H1 (cell line): ENCODE results near the gene ARID5B.

ENCODE experiments used
- JUND ChIP-seq: IDR thresholded peaks from 2 replicates; pipeline ENCODE4 v1.6.1; 2011; ENCODE audit warnings: mild to moderate bottlenecking, improper control_type of control experiment, low read length
- YY1 ChIP-seq: IDR thresholded peaks from 2 replicates; pipeline ENCODE4 v1.6.1; 2011; ENCODE audit warnings: low read depth, mild to moderate bottlenecking, low read length
- TF ChIP-seq, protein P1 (sequence below), 3 experiments: IDR thresholded peaks; 1 replicate in 2 of 3; 2 replicates in 1 of 3; pipeline versions ENCODE4 v1.5.1 to v1.6.1; 2011; ENCODE audit warnings: low read length in 3 of 3, mild to moderate bottlenecking in 3 of 3, inconsistent platforms in 2 of 3, low read depth in 1 of 3, moderate library complexity in 1 of 3; ENCODE audit not compliant: insufficient read depth in 1 of 3; ENCODE audit errors: control extremely low read depth in 1 of 3

DNA sequence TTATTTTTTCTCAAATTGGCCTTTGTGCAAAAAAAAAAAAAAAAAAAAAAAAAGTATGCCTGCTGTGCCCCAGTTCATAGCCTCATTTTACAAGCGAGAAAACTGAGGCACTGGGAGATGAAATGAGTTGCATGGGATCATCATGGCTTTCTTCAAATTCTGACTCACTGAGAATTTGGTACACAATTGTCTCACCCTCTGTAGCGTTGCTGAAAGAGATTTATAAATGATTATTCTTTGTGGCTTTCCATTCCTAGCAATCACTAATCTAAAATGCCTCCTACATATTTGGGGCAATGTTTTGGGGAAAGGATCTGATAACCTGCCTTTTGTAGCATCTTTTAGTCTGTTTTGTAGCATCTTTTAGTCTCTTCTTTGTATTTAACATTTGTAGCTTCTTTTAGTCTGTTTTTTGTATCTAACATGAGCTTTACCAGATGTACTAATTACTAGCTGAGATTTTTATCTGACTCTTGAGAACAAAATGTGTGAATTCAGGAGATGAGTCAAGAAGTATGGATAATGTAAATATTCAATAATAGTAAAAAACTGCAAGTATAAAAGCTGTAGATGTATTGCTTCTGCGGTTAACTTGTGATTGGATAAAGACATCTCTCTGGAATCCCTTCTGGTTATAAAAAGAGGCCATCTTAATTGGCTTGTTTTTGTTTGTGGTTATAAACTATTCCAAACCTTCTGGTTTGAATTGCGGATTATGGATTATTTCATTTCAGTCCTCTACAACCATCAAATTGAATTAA lies 161.4 kb downstream of the ARID5B start:
- no peak for TF ChIP-seq YY1
- TF ChIP-seq, protein P1, sequence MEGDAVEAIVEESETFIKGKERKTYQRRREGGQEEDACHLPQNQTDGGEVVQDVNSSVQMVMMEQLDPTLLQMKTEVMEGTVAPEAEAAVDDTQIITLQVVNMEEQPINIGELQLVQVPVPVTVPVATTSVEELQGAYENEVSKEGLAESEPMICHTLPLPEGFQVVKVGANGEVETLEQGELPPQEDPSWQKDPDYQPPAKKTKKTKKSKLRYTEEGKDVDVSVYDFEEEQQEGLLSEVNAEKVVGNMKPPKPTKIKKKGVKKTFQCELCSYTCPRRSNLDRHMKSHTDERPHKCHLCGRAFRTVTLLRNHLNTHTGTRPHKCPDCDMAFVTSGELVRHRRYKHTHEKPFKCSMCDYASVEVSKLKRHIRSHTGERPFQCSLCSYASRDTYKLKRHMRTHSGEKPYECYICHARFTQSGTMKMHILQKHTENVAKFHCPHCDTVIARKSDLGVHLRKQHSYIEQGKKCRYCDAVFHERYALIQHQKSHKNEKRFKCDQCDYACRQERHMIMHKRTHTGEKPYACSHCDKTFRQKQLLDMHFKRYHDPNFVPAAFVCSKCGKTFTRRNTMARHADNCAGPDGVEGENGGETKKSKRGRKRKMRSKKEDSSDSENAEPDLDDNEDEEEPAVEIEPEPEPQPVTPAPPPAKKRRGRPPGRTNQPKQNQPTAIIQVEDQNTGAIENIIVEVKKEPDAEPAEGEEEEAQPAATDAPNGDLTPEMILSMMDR (IDR thresholded peaks at IDR 0.05; ENCODE audit: control extremely low read depth in 1 of 3, insufficient read depth in 1 of 3, low read depth in 1 of 3, low read length in 3 of 3) = no peak
- no peak for TF ChIP-seq JUND
